Left ventricle myocardium inferior (tissue), 1 donor: ENCODE measurements around the gene SLC4A2. TPM values are rescaled to one million over a fixed set of nuclear protein-coding genes. Genes with fewer than 3 reads are reported as not detected.
A peak's percentile ranks its signal among the peaks of the same experiment; 100 is the strongest.

Experiments used
- DNase-seq: peaks from one replicate; pipeline ENCODE4 v3.0.0-alpha.2; 2020
- H3K27ac ChIP-seq: fragments of 200-600 bp; replicated peaks from 2 replicates; pipeline ENCODE4 v1.8.0; 2021
- H3K27me3 ChIP-seq: fragments of 200-600 bp; 2 replicates; pipeline ENCODE4 v1.8.0; 2021; ENCODE audit warnings: low read depth
- H3K36me3 ChIP-seq: fragments of 200-600 bp; 2 replicates; pipeline ENCODE4 v1.8.0; 2021
- H3K4me1 ChIP-seq: fragments of 200-600 bp; 2 replicates; pipeline ENCODE4 v1.8.0; 2021
- H3K4me3 ChIP-seq: fragments of 200-600 bp; 2 replicates; pipeline ENCODE4 v1.8.0; 2021; ENCODE audit warnings: mild to moderate bottlenecking, moderate library complexity
- H3K9me3 ChIP-seq: fragments of 200-600 bp; replicated peaks from 2 replicates; pipeline ENCODE4 v1.8.0; 2021
- intact Hi-C: fragments of 100-400 bp; cut with micrococcal nuclease; formaldehyde crosslinking; loops from one replicate; pipeline ENCODE4 v1.11.0; 2022
- total RNA-seq: library from RNA; stranded (reverse); fragmentation: NEBNext Ultra II Directional; extraction: Animal tissue kit (Norgen Biotek cat#: 25700); gene quantifications from one replicate; pipeline ENCODE4 v1.2.1, GENCODE V29; 2021
- TF ChIP-seq, protein P1 (sequence below): fragments of 200-600 bp; IDR thresholded peaks from 2 replicates; pipeline ENCODE4 v1.8.0; 2021; ENCODE audit warnings: antibody characterized with exemption, mild to moderate bottlenecking, borderline replicate concordance
- donor health status: DM: no; HTN: yes; CAD: no; lungs with severe emphysema.

The SLC4A2 gene
- total RNA-seq, 1 donor from 2014 or later, result 62.9 TPM

DNA sequence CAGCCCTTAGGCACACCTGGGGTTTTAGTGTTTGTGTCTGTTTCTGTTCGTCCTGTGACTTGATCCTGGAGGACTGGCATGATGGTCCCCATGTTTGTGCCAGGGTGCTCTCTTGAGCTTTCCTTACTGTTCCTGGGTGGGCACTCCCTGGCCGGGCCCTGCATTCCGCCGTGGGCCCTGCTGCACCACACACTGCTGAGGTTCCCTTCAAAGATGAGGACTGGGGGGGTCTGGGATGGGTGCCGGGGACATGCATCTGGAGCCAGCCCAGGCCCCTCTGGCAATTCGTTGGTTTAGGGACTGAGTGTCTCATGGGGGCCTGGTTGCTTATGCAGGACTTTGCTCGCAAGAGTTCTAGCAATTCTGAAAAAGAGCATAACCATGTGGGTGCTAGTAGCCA is 31.6 kb downstream of the SLC4A2 start:
- H3K27ac ChIP-seq, result no peak overlapping the region

DNA sequence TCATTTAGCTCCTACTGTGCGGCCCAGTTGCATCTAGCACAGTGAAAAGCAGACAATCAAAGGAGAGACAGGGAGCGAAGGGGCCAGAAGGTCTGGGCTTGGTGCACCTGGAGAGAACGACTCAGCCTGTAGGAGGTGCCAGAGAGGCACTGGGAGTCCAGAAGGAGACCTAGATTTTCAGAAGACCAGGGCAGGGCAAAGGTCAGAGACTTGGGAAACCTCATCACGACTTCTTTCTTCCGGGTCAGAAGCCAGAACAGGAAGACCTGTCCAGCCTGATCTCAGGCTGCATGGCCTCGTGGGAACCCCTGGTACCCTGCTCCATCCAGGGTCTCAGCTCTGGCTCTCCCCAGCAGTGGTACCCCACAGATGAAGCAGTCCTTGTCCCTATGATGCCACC is 32.0 kb downstream of the SLC4A2 start:
- intact Hi-C loops, result no loop called here
- Histone ChIP-seq H3K27ac (no peak overlapping the region), H3K4me3 (no peak overlapping the region), H3K27me3 (no peaks in the 10 kb centered on the region), H3K4me1 (peaks cover 70% of the 10 kb centered on the region), H3K36me3 (no peaks in the 10 kb centered on the region), H3K9me3 (no peaks in the 10 kb centered on the region)
- DNase-seq, result no peak
- TF ChIP-seq, protein P1, sequence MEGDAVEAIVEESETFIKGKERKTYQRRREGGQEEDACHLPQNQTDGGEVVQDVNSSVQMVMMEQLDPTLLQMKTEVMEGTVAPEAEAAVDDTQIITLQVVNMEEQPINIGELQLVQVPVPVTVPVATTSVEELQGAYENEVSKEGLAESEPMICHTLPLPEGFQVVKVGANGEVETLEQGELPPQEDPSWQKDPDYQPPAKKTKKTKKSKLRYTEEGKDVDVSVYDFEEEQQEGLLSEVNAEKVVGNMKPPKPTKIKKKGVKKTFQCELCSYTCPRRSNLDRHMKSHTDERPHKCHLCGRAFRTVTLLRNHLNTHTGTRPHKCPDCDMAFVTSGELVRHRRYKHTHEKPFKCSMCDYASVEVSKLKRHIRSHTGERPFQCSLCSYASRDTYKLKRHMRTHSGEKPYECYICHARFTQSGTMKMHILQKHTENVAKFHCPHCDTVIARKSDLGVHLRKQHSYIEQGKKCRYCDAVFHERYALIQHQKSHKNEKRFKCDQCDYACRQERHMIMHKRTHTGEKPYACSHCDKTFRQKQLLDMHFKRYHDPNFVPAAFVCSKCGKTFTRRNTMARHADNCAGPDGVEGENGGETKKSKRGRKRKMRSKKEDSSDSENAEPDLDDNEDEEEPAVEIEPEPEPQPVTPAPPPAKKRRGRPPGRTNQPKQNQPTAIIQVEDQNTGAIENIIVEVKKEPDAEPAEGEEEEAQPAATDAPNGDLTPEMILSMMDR, result peak; percentile 56

More for the DNA sequence above, 31.6 kb downstream of the SLC4A2 start:
- TF ChIP-seq, protein P1, result no peak
- intact Hi-C loops, result no loop called here
- Histone ChIP-seq H3K4me1 (peaks cover 70% of the 10 kb centered on the region), H3K27me3 (no peaks in the 10 kb centered on the region), H3K36me3 (no peaks in the 10 kb centered on the region), H3K9me3 (no peaks in the 10 kb centered on the region), H3K4me3 (no peak overlapping the region)
- DNase-seq, result no peak

DNA sequence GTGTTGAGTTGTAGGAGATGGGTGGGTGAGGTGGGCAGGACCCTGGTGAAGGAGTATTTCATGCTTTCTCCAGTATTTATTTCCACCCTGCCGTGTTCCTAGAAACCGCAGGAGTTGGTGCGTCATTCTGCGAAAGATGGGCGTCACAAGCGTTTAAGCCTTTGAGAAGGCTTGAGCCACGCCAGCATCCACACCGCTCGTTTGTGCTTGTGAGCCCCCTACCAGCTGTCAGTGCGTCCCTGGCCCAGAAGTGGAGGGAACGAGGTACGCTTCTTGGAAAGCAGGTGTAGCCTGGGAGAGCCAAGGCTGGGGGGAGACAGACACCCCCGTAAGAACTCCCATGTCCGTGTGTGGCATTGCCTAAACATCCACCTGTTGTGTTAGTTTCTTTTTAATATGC is 32.6 kb downstream of the SLC4A2 start:
- H3K4me1 ChIP-seq, result peaks cover 67% of the 10 kb centered on the region
- no peaks in the 10 kb centered on the region for H3K9me3 ChIP-seq
- no peaks in the 10 kb centered on the region for H3K27me3 ChIP-seq
- TF ChIP-seq, protein P1, result no peak
- intact Hi-C loops, result no loop called here
- DNase-seq, result no peak
- no peaks in the 10 kb centered on the region for H3K36me3 ChIP-seq
- H3K4me3 ChIP-seq, result no peak overlapping the region
- no peak overlapping the region for H3K27ac ChIP-seq

DNA sequence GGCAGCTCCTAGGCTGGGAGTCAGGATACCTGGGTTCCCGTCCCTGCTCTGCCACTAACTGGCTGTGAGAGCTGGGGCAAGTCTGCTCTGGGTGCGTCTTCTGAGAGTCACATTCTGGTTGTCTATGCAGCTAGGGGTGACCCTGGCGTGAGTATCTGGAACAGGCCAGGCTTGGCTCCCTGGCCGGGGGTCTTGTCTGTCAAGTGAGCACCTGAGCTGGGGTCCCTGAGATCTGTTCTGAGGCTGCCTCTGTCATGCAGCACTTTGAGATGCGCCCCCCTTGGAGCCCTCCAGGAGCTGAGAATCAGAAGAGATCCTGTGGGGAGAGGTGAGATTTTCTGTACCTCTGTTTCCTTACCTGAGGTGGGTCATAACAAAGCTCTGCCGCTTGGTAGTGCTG is 34.4 kb downstream of the SLC4A2 start:
- peaks cover 60% of the 10 kb centered on the region for H3K4me1 ChIP-seq

DNA sequence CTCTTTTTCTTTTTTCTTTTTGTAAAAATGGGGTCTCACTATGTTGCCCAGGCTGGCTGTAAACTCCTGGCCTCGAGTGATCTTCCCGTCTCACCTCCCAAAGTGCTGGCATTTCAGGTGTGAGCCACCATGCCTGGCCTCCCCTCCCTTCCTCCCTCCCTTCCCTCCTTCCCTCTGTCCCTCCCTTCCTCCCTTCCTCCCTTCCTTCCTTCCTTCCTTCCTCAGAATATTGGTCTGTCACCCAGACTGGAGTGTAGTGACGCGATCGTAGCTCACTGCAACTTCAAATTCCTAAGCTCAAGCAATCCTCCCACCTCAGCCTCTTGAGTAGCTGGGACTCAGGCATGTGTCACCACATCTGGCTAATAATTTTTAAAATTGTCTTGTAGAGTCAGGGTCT is 35.3 kb downstream of the SLC4A2 start:
- H3K4me3 ChIP-seq, result no peak overlapping the region
- no peak for DNase-seq
- H3K9me3 ChIP-seq, result no peaks in the 10 kb centered on the region
- no peak overlapping the region for H3K27ac ChIP-seq
- no peaks in the 10 kb centered on the region for H3K27me3 ChIP-seq
- intact Hi-C loops, result no loop called here
- peaks cover 56% of the 10 kb centered on the region for H3K4me1 ChIP-seq
- H3K36me3 ChIP-seq, result no peaks in the 10 kb centered on the region
- TF ChIP-seq, protein P1, result no peak

More for the DNA sequence above, 34.4 kb downstream of the SLC4A2 start:
- TF ChIP-seq, protein P1, result no peak
- DNase-seq, result no peak
- H3K27me3 ChIP-seq, result no peaks in the 10 kb centered on the region
- no peaks in the 10 kb centered on the region for H3K36me3 ChIP-seq
- intact Hi-C loops, result no loop called here
- H3K4me3 ChIP-seq, result no peak overlapping the region
- H3K9me3 ChIP-seq, result no peaks in the 10 kb centered on the region
- H3K27ac ChIP-seq, result no peak overlapping the region
